ENCODE results near the gene PABPC1L. TPM values are rescaled to one million over a fixed set of nuclear protein-coding genes. Genes with fewer than 3 reads are reported as not detected.
A peak's percentile ranks its signal among the peaks of the same experiment; 100 is the strongest.

The PABPC1L gene
- total and polyA plus RNA-seq, 2 of the 13 experiments (the other 11 are each of a cell fraction or from before 2014, with no cell fraction given) = 30.8 to 252 TPM

DNA sequence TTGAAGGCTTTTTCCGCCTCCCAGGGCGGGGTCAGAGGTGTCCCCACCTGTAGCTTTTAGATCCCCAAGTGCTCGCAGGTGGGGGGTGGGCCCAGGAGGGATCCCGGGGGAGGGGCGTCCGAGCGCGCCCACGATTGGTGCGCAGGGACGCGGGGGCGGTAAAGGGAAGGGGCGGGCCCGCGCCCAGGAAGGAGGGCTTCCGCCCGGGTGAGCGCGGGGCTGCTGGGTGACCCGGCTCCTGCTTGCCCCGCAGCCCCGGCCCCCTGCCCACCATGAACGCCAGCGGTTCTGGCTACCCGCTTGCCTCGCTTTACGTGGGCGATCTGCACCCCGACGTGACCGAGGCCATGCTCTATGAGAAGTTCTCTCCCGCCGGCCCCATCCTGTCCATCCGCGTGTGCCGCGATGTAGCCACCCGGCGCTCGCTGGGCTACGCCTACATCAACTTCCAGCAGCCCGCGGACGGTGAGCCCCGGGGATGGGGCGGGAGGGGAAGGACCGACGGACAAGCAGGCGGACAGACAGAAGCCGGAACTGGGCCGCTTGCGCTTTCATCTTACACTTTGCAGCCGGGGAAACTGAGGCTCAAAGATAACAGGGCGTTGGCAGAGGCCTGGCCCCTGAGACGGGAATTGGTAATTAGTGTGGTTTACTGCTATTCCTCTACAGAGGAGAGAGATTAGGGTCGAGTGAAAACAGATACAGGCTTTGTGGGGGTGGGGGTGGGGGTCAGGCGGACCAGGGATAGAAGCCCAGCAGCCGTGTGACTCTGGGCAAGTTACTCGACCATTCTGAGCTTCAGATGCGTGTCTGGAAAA is at the start of gene PABPC1L (continued):
- TF ChIP-seq, protein P1, sequence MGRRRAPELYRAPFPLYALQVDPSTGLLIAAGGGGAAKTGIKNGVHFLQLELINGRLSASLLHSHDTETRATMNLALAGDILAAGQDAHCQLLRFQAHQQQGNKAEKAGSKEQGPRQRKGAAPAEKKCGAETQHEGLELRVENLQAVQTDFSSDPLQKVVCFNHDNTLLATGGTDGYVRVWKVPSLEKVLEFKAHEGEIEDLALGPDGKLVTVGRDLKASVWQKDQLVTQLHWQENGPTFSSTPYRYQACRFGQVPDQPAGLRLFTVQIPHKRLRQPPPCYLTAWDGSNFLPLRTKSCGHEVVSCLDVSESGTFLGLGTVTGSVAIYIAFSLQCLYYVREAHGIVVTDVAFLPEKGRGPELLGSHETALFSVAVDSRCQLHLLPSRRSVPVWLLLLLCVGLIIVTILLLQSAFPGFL (CRISPR knock-in tag; IDR thresholded peaks at IDR 0.05) = 0 out of 2 replicates have a peak, but pooled peaks have one; percentile 86
- TF ChIP-seq ZFX (CRISPR knock-in tag; IDR thresholded peaks at IDR 0.05; ENCODE audit: low read depth) (peak; percentile 69), ZNF773 (CRISPR knock-in tag; IDR thresholded peaks at IDR 0.05; ENCODE audit: borderline replicate concordance) (no peak; the same call in 1 of the 2 replicates), PHF5A (CRISPR knock-in tag; IDR thresholded peaks at IDR 0.05; ENCODE audit: low read depth, unreplicated experiment) (no peak), KLF9 (CRISPR knock-in tag; IDR thresholded peaks at IDR 0.05; ENCODE audit: low read depth) (peak; percentile 76; the same call in 1 of the 2 replicates), AHR (CRISPR knock-in tag; IDR thresholded peaks at IDR 0.05) (peak; percentile 92), DNMT1 (CRISPR knock-in tag; IDR thresholded peaks at IDR 0.05) (peak; percentile 61; the same call in 1 of the 2 replicates), ZNF256 (CRISPR knock-in tag; conservative IDR thresholded peaks at IDR 0.05) (no peak; the same call in 1 of the 2 replicates), EP300 (IDR thresholded peaks at IDR 0.05; ENCODE audit: low read depth in 2 of 2, low read length in 2 of 2) (no peak), EP300 (CRISPR knock-in tag; IDR thresholded peaks at IDR 0.05; ENCODE audit: borderline replicate concordance) (no peak), SP1 (IDR thresholded peaks at IDR 0.05) (no peak), SP1 (CRISPR knock-in tag; IDR thresholded peaks at IDR 0.05) (peak; percentile 83), KDM3A (CRISPR knock-in tag; IDR thresholded peaks at IDR 0.05; ENCODE audit: low read depth) (peak; percentile 49; the same call in 1 of the 2 replicates), ATM (IDR thresholded peaks at IDR 0.05; ENCODE audit: borderline replicate concordance) (no peak), SRY (CRISPR knock-in tag; IDR thresholded peaks at IDR 0.05) (peak; percentile 83), CHCHD3 (CRISPR knock-in tag; IDR thresholded peaks at IDR 0.05) (peak; percentile 91; the same call in 1 of the 2 replicates), TP53 (CRISPR knock-in tag; conservative IDR thresholded peaks at IDR 0.05) (no peak; the same call in 1 of the 2 replicates)
- TF ChIP-seq, protein P2, sequence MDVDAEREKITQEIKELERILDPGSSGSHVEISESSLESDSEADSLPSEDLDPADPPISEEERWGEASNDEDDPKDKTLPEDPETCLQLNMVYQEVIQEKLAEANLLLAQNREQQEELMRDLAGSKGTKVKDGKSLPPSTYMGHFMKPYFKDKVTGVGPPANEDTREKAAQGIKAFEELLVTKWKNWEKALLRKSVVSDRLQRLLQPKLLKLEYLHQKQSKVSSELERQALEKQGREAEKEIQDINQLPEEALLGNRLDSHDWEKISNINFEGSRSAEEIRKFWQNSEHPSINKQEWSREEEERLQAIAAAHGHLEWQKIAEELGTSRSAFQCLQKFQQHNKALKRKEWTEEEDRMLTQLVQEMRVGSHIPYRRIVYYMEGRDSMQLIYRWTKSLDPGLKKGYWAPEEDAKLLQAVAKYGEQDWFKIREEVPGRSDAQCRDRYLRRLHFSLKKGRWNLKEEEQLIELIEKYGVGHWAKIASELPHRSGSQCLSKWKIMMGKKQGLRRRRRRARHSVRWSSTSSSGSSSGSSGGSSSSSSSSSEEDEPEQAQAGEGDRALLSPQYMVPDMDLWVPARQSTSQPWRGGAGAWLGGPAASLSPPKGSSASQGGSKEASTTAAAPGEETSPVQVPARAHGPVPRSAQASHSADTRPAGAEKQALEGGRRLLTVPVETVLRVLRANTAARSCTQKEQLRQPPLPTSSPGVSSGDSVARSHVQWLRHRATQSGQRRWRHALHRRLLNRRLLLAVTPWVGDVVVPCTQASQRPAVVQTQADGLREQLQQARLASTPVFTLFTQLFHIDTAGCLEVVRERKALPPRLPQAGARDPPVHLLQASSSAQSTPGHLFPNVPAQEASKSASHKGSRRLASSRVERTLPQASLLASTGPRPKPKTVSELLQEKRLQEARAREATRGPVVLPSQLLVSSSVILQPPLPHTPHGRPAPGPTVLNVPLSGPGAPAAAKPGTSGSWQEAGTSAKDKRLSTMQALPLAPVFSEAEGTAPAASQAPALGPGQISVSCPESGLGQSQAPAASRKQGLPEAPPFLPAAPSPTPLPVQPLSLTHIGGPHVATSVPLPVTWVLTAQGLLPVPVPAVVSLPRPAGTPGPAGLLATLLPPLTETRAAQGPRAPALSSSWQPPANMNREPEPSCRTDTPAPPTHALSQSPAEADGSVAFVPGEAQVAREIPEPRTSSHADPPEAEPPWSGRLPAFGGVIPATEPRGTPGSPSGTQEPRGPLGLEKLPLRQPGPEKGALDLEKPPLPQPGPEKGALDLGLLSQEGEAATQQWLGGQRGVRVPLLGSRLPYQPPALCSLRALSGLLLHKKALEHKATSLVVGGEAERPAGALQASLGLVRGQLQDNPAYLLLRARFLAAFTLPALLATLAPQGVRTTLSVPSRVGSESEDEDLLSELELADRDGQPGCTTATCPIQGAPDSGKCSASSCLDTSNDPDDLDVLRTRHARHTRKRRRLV (CRISPR knock-in tag; IDR thresholded peaks at IDR 0.05) = no peak
- TF ChIP-seq, protein P3, sequence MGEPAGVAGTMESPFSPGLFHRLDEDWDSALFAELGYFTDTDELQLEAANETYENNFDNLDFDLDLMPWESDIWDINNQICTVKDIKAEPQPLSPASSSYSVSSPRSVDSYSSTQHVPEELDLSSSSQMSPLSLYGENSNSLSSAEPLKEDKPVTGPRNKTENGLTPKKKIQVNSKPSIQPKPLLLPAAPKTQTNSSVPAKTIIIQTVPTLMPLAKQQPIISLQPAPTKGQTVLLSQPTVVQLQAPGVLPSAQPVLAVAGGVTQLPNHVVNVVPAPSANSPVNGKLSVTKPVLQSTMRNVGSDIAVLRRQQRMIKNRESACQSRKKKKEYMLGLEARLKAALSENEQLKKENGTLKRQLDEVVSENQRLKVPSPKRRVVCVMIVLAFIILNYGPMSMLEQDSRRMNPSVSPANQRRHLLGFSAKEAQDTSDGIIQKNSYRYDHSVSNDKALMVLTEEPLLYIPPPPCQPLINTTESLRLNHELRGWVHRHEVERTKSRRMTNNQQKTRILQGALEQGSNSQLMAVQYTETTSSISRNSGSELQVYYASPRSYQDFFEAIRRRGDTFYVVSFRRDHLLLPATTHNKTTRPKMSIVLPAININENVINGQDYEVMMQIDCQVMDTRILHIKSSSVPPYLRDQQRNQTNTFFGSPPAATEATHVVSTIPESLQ (CRISPR knock-in tag; conservative IDR thresholded peaks at IDR 0.05) = no peak
- TF ChIP-seq, protein P4, sequence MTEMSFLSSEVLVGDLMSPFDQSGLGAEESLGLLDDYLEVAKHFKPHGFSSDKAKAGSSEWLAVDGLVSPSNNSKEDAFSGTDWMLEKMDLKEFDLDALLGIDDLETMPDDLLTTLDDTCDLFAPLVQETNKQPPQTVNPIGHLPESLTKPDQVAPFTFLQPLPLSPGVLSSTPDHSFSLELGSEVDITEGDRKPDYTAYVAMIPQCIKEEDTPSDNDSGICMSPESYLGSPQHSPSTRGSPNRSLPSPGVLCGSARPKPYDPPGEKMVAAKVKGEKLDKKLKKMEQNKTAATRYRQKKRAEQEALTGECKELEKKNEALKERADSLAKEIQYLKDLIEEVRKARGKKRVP (CRISPR knock-in tag; IDR thresholded peaks at IDR 0.05) = peak in 1 of 2 experiments; percentile 86; a peak in 2 of 4 replicates

Measured in HepG2 (cell line).